ENCODE measurements around the gene UBL4A.
A peak's percentile ranks its signal among the peaks of the same experiment; 100 is the strongest.
"Not testable (repeated sequence)": the region's sequence is repeated elsewhere in the genome, so short reads cannot be mapped to it uniquely, and the experiment has no call there.

The UBL4A gene

GRCh38 chrX:154507673-154508383 lies 21.4 kb upstream of the UBL4A start:
- no peak for DNase-seq (ENCODE audit: low read depth)

DNA sequence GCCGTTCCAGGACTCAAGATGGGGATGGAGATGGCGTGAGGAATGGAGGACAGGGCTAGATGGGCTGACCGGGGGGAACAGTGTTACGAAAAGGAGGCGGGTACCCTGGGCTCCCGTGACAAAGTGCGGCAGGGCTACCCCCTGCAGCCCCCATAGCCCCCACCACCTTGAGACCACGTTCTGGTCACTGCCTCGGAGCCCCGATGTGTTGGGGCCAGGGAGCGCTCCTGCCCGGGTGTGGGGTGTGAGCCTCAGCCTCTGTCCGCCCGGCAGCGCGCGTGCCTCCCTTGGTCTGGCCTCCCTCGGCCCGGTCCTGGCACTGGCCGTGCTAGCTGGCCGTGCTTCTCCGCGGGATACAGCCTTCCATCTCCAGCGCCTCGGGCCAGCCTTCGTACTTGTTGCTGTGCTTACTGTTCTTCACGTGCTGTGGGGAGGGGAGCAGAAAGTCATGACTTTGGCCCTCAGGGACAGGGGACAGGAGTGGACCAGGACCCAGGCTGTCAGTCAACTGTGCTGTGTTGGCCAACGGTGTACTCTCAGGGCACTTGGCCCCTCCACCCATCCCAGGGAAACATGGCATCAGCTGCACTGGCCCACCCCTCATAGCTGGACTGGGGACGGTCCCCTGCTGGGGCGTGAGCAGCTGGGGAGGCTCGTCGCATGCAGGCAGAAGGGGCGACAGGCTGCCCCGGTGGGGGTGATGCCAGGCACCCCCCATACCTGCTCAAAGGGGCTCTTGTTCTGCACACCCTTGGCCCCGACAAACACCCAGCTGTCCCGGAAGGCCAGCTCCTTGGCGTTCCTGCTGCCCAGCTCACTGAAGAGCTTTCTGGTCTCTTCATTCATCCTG lies 20.3 kb upstream of the UBL4A start:
- no peak for DNase-seq (ENCODE audit: low read depth)

DNA sequence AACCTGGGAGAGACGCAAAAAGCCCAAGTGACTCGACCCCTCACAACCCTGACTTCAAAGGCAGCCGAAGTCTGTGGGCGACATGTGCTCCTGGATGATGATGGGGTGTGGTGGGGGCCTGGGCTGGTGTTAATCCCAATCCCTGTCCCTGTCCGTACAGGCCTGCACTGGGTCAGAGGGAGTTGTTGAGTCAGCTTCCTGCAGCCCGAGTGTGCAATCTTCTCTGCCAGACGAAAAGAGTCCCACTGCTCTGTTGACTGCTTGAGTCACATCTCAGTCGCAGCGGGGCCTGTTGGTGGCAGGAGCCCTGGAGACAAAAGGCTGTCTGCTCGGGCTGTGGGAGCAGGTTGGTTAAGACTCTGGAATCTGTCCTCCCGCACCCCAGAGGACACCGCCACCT lies 19.3 kb upstream of the UBL4A start:
- no peak for DNase-seq (ENCODE audit: low read depth)

DNA sequence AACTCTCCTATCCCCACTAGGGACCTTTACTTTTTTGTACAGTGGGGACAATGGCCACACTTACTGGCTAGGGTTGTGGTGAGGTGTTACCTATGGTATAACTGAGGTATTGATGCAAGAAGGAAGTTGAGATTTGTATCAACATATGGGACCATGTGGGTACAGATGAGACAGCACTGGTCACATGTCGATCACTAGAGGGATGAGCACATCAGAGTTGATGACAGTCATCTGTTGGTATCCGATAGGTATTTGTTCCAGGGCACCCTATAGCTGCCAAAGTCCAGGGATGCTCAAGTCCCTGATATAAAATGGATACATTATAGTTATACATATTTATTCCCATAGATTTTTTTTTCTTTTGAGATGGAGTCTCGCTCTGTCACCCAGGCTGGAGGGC lies 16.6 kb upstream of the UBL4A start:
- DNase-seq (ENCODE audit: low read depth), result no peak

- no peak for DNase-seq (ENCODE audit: low read depth)
These were observed 15.7 kb upstream of the UBL4A start for GRCh38 chrX:154502098-154502497.

- not testable (repeated sequence) for DNase-seq (ENCODE audit: low read depth)
These were observed 15.0 kb upstream of the UBL4A start for GRCh38 chrX:154501423-154501822.

- DNase-seq (ENCODE audit: low read depth), result not testable (repeated sequence)
These were observed 10.2 kb upstream of the UBL4A start for GRCh38 chrX:154496591-154497137.

DNA sequence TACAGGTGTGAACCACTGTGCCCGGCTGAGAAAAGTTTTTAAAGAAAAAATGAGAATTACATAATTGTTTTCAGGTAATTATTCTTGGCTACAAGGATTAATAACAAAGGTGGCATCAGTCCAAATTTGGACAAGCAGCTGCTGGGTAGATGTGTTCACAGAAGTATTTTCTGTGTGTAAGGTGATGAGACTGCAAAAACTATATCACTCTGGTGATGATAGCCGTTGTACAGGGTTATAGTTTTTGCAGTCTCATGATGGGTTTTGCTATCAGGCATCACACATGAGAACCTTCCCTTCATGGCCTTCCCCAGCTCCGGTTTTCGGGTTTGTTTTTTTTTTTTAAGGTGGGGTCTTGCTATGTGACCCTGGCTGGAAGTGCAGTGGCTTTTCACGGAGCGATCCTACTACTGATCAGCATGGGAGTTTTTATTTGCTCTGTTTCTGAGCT lies 9.1 kb upstream of the UBL4A start:
- no peak for DNase-seq (ENCODE audit: low read depth)

DNA sequence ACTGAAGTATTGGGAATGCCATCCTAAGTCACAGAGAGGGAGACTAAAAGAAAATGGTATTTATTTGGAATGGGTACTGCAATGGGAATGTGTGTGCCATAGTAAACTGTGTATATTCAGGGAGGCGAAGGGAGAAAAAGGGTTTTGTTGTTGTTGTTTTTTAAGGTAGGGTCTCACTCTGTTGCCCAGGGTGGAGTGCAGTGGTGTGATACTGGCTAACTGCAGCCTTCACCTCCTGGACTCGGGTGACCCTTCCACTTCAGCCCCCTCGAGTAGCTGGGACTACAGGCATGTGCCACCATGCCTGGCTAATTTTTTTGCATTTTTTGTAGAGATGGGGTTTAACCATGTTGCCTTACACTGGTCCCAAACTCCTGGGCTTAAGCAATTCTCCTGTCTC lies 8.3 kb upstream of the UBL4A start:
- no peak for DNase-seq (ENCODE audit: low read depth)

DNA sequence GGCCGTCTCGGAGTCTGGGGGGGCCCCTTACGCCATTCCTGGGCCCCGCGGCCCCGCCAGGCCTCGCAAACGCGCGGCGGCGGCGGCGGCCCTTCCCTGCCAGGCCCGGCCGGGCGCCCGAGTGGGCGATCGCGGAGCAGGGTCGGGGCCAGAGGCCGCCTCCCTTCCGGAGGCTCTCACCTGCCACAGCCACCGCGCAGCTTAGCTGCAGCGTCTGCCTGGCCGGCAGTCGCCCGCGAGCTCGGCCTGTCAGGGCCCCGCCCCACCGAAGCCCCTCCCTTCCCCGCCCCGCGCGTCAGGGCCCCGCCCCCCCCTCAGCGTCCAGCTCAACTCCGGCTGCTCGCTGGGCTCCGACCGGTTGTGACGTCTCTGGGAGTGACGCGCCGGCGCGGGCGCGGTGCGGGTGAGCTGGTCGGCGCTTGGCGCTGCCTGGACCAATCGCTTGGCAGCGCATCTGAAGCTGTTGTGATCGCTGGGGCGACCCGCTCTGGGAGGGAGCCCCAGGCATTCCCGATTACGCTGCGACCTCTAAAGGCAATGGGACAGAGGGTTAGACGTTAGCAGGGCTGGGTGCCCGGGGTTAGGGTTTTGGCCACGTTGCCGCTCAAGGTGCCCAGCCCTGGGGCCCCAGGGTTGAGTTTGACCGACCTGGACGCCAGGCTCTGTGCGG lies 4.1 kb upstream of the UBL4A start, which contains the start of gene SLC10A3:
SLC10A3 (minus strand) TSS at position 216 of the 670 bp plus-strand sequence. CDS start 1,689 bp downstream, outside the sequence.
- DNase-seq (ENCODE audit: low read depth), result peak; percentile 53

- no peak for DNase-seq (ENCODE audit: low read depth)
These were observed 3.6 kb upstream of the UBL4A start for GRCh38 chrX:154490021-154490413.

DNA sequence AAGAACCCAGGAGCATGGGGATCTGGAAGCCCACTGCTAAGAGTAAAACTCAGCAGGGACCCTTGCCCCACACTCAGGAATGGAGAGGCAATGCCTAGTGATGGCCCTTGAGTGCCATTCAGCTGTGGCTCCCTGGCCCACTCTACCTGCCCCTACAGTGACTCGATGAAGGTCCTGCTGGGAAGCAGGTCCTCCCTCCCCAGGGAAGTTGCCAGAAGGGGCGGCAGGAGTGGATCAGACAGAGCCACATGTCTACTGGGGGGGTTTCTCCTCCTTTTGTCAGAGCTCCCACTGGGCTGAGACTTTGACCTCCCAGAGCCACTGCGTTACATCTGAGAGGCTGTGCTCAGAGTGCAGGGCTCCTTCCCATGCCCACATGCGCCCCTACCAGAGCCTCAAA lies 2.8 kb upstream of the UBL4A start:
- DNase-seq (ENCODE audit: low read depth), result no peak

- DNase-seq (ENCODE audit: low read depth), result no peak
These were observed 2.1 kb upstream of the UBL4A start for GRCh38 chrX:154488336-154489075.

DNA sequence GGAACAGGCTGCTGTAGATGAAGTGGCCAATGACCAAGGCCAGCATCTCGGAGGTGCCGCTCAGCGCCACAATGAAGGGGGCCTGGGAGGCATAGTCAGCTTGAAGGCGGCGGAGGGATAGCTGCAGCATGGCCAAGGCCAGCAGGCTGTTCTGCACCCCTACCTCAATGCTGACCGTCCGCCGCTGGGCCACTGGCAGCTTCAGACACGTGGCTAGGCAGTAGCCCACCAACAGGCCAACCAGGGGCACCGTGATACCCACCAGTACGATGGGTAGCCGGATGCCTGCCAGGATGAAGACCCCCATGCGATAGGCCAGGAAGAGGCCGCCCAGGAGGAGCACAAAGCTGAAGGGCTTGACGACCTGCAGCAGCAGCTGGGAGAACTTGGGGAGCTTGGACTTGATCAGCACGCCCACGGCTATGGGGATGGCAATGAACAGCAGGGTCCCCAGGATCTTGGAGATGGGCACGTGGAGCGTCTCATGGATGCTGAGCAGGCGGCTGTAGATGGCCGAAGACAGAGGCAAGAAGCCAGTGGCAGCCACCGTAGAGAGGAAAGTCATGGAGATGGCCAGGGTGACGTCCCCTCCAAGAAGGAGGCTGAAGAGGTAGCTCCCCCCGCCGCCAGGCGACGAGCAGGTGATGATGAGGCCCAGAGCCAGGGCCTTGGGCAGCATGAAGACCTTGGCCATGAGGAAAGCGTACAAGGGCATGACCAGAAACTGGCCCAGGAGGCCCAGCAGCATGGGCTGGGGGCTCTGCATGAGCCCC lies 1.3 kb upstream of the UBL4A start:
- no peak for DNase-seq (ENCODE audit: low read depth)

GRCh38 chrX:154486052-154486395 lies 391 bp downstream of the UBL4A start:
- DNase-seq (ENCODE audit: low read depth), result no peak

GRCh38 chrX:154485150-154486051 lies 1.0 kb downstream of the UBL4A start:
- no peak for DNase-seq (ENCODE audit: low read depth)

GRCh38 chrX:154484255-154485149 lies 1.9 kb downstream of the UBL4A start:
- no peak for DNase-seq (ENCODE audit: low read depth)

- no peak for DNase-seq (ENCODE audit: low read depth)
These were observed 3.1 kb downstream of the UBL4A start for GRCh38 chrX:154483325-154483724.

GRCh38 chrX:154482786-154483185 lies 3.6 kb downstream of the UBL4A start:
- DNase-seq (ENCODE audit: low read depth), result no peak
